Brain microvascular endothelial cell (primary cell): ENCODE results near the gene ADAMTS1.
A peak's percentile ranks its signal among the peaks of the same experiment; 100 is the strongest.

Experiments used
- DNase-seq: peaks from one replicate; pipeline ENCODE4 v3.0.0-alpha.2; 2020
- H3K27ac ChIP-seq: fragments of 250-450 bp; sonication (Bioruptor Pico); 2 replicates; pipeline ENCODE4 v1.5.1; 2020; ENCODE audit warnings: mild to moderate bottlenecking, moderate library complexity
- H3K27me3 ChIP-seq: fragments of 250-450 bp; sonication (Bioruptor Pico); replicated peaks from 2 replicates; pipeline ENCODE4 v1.5.1; 2020; ENCODE audit warnings: mild to moderate bottlenecking
- H3K36me3 ChIP-seq: fragments of 250-450 bp; sonication (Bioruptor Pico); replicated peaks from 2 replicates; pipeline ENCODE4 v1.5.1; 2020; ENCODE audit warnings: mild to moderate bottlenecking
- H3K4me3 ChIP-seq: 2 replicates; pipeline ENCODE4 v1.5.1; 2011; ENCODE audit warnings: low read depth, mild to moderate bottlenecking, control low read depth, low read length, moderate library complexity
- CTCF ChIP-seq: IDR thresholded peaks from 2 replicates; pipeline ENCODE4 v1.5.1; 2011; ENCODE audit warnings: low read depth, mild to moderate bottlenecking, moderate library complexity, low read length, control low read depth, inconsistent platforms; ENCODE audit errors: missing control alignments
- in situ Hi-C: cut with HindIII; loops from 2 replicates; pipeline ENCODE4 v1.10.0; 2017; ENCODE audit warnings: low sequenced_read_pairs, low pct_ligation_motif_present

Gene ADAMTS1

GRCh38 chr21:26845066-26845758 lies at the start of gene ADAMTS1:
Gene ADAMTS1, minus strand, starts transcription at chr21:26845409. Its CDS starts 455 bp downstream, at chr21:26844954.
- Histone ChIP-seq H3K27me3 (no peaks in the 10 kb centered on the region), H3K36me3 (peaks cover 12% of the 10 kb centered on the region), H3K4me3 (peak within 1 kb of the TSS; percentile 87), H3K27ac (peak within 1 kb of the TSS; percentile 78)
- peak; percentile 28 for TF ChIP-seq CTCF
- peak; percentile 75 for DNase-seq
- in situ Hi-C loops, result no loop called here

GRCh38 chr21:26892151-26892550 lies 46.9 kb upstream of the ADAMTS1 start:
- Histone ChIP-seq H3K27me3 (no peaks in the 10 kb centered on the region), H3K36me3 (no peaks in the 10 kb centered on the region), H3K27ac (no peak overlapping the region), H3K4me3 (no peak overlapping the region)
- TF ChIP-seq CTCF, result no peak
- DNase-seq, result no peak
- in situ Hi-C loops, result no loop called here

- in situ Hi-C loops, result no loop called here
- no peak for DNase-seq
- H3K36me3 ChIP-seq, result no peaks in the 10 kb centered on the region
- no peak for TF ChIP-seq CTCF
- H3K27me3 ChIP-seq, result no peaks in the 10 kb centered on the region
- H3K27ac ChIP-seq, result no peak overlapping the region
- no peak overlapping the region for H3K4me3 ChIP-seq
These were observed 43.7 kb upstream of the ADAMTS1 start for GRCh38 chr21:26888931-26889330.

GRCh38 chr21:26888256-26888655 lies 43.0 kb upstream of the ADAMTS1 start:
- in situ Hi-C loops, result no loop called here
- TF ChIP-seq CTCF, result no peak
- no peak overlapping the region for H3K27ac ChIP-seq
- no peak for DNase-seq
- H3K36me3 ChIP-seq, result no peaks in the 10 kb centered on the region
- no peak overlapping the region for H3K4me3 ChIP-seq
- no peaks in the 10 kb centered on the region for H3K27me3 ChIP-seq

GRCh38 chr21:26887251-26887650 lies 42.0 kb upstream of the ADAMTS1 start:
- no peak overlapping the region for H3K27ac ChIP-seq
- H3K4me3 ChIP-seq, result no peak overlapping the region
- no peaks in the 10 kb centered on the region for H3K27me3 ChIP-seq
- DNase-seq, result peak; percentile 28
- H3K36me3 ChIP-seq, result no peaks in the 10 kb centered on the region
- TF ChIP-seq CTCF, result no peak
- in situ Hi-C loops, result no loop called here

GRCh38 chr21:26884436-26884835 lies 39.2 kb upstream of the ADAMTS1 start:
- no peak for TF ChIP-seq CTCF
- H3K4me3 ChIP-seq, result no peak overlapping the region
- no peak for DNase-seq
- H3K27ac ChIP-seq, result no peak overlapping the region
- no peaks in the 10 kb centered on the region for H3K36me3 ChIP-seq
- in situ Hi-C loops, result no loop called here
- H3K27me3 ChIP-seq, result no peaks in the 10 kb centered on the region
